Activated CD4-positive, alpha-beta T cell treated with anti-CD3 and anti-CD28 coated beads, Interleukin-2, amount 50 U/mL, for 16 hours (primary cell): ENCODE measurements around the gene LRRC75A.
"Not testable (repeated sequence)": the region's sequence is repeated elsewhere in the genome, so short reads cannot be mapped to it uniquely, and the experiment has no call there.

Source experiments
- DNase-seq: peaks from one replicate; pipeline ENCODE4 v3.0.0-alpha.2; 2020

The LRRC75A gene

GRCh38 chr17:16447676-16448075 is 44.3 kb downstream of the LRRC75A start:
- DNase-seq: peak; percentile 15

DNA sequence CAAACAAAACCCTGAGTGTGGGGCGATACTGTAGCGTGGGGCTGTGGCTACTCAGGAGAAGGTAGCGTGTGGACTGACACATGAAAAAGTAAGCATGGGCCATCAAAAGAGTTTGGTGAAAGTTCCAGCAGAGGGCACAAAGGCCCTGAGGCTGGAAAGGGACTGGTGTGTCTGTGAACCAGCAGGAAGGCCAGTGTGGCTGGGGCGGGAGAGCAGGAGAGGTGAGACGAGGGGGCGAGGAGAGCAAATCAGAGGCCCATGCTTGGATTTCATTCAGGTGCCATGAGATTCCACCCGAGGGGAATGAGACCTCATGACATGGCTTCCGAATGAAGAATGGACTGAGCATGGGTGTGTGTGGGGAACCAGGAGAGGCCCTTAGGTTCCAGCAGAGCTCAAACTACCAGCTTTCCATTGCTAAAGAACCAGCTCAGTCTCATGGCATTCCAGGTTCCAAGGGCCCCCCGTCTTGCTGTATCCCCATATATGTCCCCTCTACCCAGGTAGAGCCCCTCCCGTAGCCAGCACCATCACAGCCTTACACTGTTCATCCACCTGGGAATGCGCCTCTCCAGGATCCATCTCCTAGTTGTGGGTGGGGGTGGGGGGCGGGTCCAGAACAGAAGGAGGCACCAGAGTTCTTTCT is 45.5 kb downstream of the LRRC75A start:
- DNase-seq: peak; percentile 24

- DNase-seq: peak; percentile 43
Measured at GRCh38 chr17:16444258-16444886, 47.6 kb downstream of the LRRC75A start.

GRCh38 chr17:16443511-16444257 is 48.3 kb downstream of the LRRC75A start:
- DNase-seq: peak; percentile 56

DNA sequence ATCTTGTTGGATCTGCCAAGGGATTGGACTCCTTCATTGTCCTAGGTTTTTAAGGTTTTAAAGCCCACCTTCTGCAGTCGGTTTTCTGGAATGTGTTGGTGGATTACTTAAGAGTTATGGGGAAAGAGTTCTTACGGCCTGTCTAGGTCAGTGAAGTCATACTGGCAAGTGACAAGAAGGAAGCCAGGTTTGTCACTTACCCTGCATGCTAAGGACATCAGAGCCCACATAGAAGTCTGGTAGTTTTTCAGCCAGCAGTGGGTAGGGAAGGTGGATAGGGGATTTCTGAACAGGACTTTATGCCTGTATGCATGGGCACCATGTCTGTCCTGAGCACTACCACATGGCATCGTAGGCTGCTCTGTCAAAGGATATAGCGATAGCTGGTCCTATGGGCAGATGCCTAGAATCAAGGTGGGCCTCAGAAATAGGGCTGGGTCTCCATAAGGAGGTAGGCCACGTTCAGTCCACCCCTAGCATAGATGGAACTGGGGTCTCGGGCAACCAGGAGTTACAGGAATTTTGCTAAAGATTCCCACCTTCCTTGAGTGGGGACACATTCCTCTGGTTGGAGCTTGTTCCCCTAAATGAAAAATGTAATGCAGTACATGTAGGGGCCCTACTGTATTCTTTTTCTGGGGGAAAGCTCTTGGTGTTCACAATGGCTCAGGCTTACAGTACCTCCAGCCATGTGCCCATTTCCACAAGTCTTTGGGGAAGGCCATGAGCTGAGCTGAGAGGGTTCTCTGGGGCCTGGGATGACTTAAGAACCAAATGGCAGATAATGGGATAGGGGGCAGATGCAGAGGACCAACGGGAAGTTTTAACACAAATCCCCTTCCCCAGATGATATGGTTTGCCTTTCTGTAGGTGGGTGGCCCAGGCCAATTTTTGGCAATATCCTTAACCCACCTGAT is 49.1 kb downstream of the LRRC75A start:
- peak; percentile 46 for DNase-seq

DNA sequence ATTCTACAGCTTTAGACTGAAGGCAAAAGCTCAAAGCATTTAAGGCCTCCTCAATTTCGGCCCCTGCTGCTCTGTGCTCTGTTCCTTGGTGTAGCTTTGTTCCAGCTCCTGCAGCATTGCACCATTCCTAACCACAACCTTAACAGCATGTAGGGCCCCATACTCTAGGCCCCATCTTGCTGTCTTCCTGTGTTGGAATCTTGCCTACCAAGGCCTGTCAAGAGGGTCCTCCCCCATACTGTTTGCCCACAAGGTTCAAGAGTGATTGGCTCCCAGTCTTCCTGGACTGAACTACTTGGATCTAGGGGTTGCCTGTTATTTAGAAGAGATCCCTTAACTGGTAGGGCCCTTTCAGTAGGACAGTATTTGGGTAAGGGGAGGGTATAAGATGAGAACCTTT is 49.9 kb downstream of the LRRC75A start:
- DNase-seq: peak; percentile 40

GRCh38 chr17:16440901-16441629 is 50.9 kb downstream of the LRRC75A start:
- no peak for DNase-seq

DNA sequence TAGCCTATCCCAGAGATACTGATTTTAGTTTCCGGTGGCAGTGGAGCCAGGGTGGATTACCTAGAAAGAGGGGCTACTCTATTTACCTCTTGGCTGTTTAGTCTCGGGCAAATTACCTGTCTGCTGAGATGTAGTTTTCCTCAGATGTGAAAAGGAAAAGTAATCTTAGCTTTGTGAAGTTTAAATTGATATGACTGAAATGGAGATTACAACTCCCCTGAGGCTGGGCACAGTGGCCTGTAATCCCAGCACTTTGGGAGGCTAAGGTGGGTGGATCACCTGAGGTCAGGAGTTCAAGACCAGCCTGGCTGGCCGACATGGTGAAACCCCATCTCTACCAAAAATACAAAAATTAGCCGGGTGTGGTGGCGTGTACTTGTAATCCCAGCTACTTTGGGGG is 51.6 kb downstream of the LRRC75A start:
- not testable (repeated sequence) for DNase-seq

DNA sequence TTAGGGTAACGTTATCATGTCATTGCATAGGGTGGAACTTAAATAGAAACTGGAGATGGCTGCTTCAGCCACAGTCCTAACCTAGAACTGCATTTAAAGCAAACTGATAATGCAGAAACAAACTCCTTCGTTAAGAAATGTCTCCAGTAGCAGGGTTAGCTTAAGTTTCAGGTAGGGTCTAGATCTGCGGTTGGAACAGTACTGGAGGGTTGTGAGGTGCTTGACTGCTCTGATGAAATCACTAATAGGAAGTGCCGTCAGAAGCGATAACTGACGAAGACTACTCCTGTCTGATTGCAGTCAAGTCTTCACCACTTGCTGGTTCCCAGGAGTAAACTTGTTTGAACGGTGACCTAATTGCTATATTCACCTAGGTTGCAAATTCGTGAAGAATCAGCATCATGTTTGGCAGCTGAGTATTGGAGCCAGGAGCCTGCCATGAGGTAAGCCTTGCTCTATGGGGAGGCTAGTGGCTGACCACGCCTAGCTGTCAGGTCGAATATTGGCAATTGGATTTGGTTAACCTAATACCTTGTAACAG is 52.1 kb downstream of the LRRC75A start:
- peak; percentile 62 for DNase-seq

DNA sequence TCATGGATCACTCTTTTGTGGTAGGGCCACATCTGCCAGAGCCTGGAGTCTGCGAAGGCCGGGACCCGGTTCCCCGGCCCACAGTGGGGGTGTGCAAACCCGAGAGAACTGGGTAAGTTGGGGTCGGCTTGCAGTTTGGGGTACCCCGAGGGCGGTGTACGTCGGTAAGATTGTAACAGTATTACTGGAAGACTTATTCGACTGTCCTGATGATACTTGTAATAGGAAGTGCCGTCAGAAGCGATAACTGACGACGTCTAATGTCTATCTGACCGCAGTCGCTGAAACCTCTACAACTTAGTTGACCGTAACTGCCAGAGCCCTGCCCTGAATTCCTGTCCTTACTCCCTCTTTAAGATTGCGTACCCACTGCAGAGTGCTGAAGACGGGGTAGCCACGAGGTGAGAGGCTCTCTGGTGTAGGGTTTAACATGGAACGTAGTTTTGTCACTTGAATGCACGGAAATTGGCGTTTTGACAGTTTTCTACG is 52.6 kb downstream of the LRRC75A start:
- DNase-seq: no peak

- peak; percentile 99 for DNase-seq
Measured at GRCh38 chr17:16438557-16439302, 53.3 kb downstream of the LRRC75A start.

- no peak for DNase-seq
Measured at GRCh38 chr17:16438173-16438556, 53.8 kb downstream of the LRRC75A start.

DNA sequence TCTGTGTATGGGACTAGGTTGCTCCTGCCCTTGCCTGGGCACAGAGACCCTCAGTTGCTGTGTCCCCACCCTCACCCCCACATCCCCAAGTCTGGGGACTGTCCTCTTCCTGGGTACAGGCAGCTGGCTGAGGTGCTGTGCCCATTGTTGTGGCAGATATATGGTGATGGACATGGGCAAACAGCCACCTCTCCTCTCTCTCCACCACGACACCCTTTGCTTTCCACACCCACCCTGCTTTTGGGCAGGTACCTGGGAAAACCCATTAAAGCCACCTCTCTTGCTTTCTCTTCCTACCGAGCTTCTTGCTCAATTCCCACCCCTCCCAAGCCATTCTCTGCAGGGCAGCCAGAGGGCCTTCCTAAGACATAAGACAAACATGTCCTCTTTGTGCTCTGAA is 54.9 kb downstream of the LRRC75A start:
- DNase-seq: no peak

DNA sequence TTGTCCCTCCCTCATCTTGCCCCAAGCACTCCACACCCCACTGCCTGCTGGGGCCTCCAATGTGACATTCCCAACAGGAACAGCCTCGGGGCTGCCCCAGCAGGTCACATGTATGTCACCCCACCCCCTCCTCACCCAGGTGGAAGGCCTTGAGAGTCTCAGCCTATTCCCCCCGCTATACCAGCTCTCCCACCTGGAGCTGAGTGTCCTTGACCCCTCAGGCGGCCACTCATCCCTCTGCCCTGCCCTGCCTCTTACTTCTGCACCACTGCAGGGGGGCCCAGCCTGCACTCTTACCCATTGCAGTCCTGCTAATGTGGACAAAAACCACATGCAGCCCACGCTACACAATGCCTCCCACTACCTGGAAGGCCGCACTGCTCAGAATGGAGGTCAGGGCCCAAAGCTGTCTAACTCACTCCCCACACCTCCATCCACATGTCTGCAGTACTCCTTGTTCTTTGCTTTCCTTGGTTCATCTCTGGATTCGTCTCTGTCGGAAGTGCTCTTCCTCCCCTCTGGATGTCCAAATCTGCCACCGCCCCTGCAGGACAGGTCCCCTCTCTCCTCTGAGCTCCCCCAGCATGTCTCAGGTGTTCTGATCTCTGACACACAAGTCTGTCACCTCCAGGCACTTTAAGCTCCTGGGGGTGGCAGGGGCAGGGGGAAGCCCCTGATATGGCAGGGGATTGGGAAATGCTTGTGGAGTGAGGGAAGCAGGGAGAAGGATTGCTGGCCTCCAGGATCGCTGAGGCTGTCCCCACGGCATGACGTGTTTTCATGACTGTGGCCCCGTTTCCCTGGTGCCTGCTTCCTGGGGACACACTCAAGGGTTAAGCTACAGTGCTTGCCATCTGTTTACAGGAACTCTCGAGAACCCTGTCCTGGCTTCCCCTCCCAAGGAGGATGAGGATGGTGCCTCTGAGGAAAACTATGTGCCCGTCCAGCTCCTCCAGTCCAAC is 55.8 kb downstream of the LRRC75A start:
- DNase-seq: no peak

DNA sequence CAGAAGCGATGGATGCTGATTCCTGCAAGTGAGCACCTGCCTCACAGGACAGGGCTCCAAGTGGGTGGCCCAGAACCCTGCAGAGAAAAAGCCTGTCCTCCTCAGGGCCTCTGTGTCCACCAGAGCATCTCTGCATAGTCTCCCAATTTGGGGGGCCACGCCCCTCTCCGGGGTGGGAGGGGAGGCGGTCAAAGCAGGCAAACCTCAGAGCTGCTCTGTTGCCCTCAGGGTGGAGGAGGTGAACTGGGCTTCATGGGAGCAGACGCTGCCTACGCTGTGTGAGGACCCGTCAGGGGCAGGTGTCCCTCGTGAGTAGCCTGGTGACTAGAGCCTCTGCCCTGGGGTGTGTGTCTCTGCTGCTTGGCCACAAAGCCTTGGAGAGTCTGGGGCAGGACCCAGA is 57.3 kb downstream of the LRRC75A start:
- no peak for DNase-seq

- DNase-seq: no peak
Measured at GRCh38 chr17:16433514-16433913, 58.5 kb downstream of the LRRC75A start.

- no peak for DNase-seq
Measured at GRCh38 chr17:16432017-16432416, 60.0 kb downstream of the LRRC75A start.

GRCh38 chr17:16430650-16431049 is 61.3 kb downstream of the LRRC75A start:
- no peak for DNase-seq

DNA sequence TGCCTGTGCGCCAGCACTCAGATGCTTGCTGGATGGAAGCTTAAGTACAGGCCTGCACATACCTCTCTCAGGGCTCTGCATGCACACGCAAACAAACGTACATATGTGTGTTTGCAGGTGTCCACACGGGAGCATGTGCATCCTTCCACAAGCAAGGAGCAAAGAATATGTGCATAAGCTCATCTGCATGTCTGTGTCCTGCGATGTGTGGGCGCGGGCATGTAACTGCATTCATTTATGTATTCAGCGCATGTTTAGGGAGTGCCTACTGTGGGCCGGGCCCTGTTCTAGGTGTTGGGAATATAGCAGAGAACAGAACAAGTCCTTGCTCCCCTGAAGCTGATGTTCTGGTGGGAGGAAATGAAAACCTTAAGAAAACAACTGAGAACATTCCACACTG is 62.9 kb downstream of the LRRC75A start:
- DNase-seq: no peak
